AML-193 (cell line): ENCODE measurements around the gene ZC3H18.
A peak's percentile ranks its signal among the peaks of the same experiment; 100 is the strongest.

ENCODE experiments used
- DNase-seq, 2 experiments: peaks; one replicate each; lab custom pipeline; 2025; lab: John Stamatoyannopoulos, UW

The ZC3H18 gene

GRCh38 chr16:88552166-88552565 lies 18.0 kb upstream of the ZC3H18 start:
- DNase-seq: no peak

- DNase-seq: no peak
Observed at GRCh38 chr16:88552815-88553214, 17.4 kb upstream of the ZC3H18 start.

GRCh38 chr16:88553739-88554138 lies 16.5 kb upstream of the ZC3H18 start:
- no peak for DNase-seq

- no peak for DNase-seq
Observed at GRCh38 chr16:88554711-88555264, 15.4 kb upstream of the ZC3H18 start.

- DNase-seq: no peak
Observed at GRCh38 chr16:88556294-88556988, 13.8 kb upstream of the ZC3H18 start.

GRCh38 chr16:88558457-88559442 lies 11.5 kb upstream of the ZC3H18 start:
- DNase-seq: peak in 1 of 2 experiments; percentile 19

- peak in 1 of 2 experiments; percentile 1 for DNase-seq
Observed at GRCh38 chr16:88560714-88561484, 9.3 kb upstream of the ZC3H18 start.

- peak; percentile 5 to 17 for DNase-seq
Observed at GRCh38 chr16:88561485-88562359, 8.5 kb upstream of the ZC3H18 start.

- DNase-seq: no peak
Observed at GRCh38 chr16:88566158-88566557, 4.0 kb upstream of the ZC3H18 start.

- no peak for DNase-seq
Observed at GRCh38 chr16:88568710-88569613, 1.2 kb upstream of the ZC3H18 start.

- peak in 1 of 2 experiments; percentile 4 for DNase-seq
Observed at GRCh38 chr16:88569614-88569984, 604 bp upstream of the ZC3H18 start.

GRCh38 chr16:88570691-88571092 lies 489 bp downstream of the ZC3H18 start:
- DNase-seq: peak; percentile 1 to 7

- DNase-seq: no peak
Observed at GRCh38 chr16:88575251-88575650, 5.0 kb downstream of the ZC3H18 start.

GRCh38 chr16:88576307-88576706 lies 6.1 kb downstream of the ZC3H18 start:
- DNase-seq: no peak

- DNase-seq: no peak
Observed at GRCh38 chr16:88577166-88577565, 7.0 kb downstream of the ZC3H18 start.

- DNase-seq: no peak
Observed at GRCh38 chr16:88578446-88579313, 8.5 kb downstream of the ZC3H18 start.

GRCh38 chr16:88580371-88580770 lies 10.2 kb downstream of the ZC3H18 start:
- DNase-seq: no peak

GRCh38 chr16:88581033-88581432 lies 10.8 kb downstream of the ZC3H18 start:
- DNase-seq: no peak
